NT2/D1 (cell line): ENCODE data around the gene SPPL2B.

Experiments
- SUZ12 ChIP-seq: IDR thresholded peaks from 2 replicates; pipeline ENCODE4 v1.6.1; 2011; ENCODE audit not compliant: insufficient read length, insufficient read depth; ENCODE audit errors: extremely low read depth
- YY1 ChIP-seq: IDR thresholded peaks from 2 replicates; pipeline ENCODE4 v1.6.1; 2011; ENCODE audit not compliant: insufficient read length, insufficient read depth
- ZNF274 ChIP-seq: IDR thresholded peaks from 2 replicates; pipeline ENCODE4 v1.6.1; 2011; ENCODE audit warnings: mild to moderate bottlenecking, low read depth, low read length

DNA sequence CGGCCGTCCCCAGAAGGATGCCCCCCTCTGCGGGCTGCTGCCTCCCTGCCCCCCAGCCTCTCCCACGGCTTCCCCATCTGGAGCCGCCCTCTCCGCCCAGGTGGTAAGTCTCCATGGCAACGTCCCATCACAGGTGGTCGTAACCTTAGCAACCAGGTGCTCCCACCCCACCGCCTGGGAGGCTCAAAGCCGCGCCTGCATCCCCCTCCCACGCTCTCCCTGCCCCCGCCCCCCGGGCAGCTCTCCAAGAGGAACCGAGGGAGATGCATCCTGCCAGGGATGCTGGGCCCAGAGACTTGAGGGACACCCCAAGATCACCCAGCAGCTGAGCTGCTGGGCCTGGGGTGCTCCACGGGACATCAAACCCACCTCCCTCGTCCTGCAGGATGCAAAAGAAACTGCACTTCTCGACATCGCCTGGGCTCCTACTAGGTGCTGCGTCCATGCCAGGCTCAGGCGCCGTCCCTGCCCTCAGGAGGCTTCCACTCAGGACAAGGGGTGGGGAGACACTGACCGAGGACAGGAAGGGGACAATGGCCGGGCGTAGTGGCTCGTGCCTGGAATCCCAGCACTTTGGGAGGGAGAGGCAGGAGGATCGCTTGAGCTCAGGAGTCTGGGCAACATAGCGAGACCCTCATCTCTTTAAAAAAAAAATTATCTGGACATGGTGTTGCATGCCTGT is 15.5 kb upstream of the SPPL2B start:
- TF ChIP-seq YY1 (no peak), SUZ12 (no peak), ZNF274 (no peak)
